HG02642 (cell line): ENCODE results near the gene FAM53B.

Experiments used
- ATAC-seq: cut with Tn5 transposase; IDR thresholded peaks from one replicate; pipeline ENCODE4 v1.9.1; 2021; ENCODE audit warnings: mild to moderate bottlenecking; ENCODE audit not compliant: unreplicated experiment, poor library complexity

Gene FAM53B

DNA sequence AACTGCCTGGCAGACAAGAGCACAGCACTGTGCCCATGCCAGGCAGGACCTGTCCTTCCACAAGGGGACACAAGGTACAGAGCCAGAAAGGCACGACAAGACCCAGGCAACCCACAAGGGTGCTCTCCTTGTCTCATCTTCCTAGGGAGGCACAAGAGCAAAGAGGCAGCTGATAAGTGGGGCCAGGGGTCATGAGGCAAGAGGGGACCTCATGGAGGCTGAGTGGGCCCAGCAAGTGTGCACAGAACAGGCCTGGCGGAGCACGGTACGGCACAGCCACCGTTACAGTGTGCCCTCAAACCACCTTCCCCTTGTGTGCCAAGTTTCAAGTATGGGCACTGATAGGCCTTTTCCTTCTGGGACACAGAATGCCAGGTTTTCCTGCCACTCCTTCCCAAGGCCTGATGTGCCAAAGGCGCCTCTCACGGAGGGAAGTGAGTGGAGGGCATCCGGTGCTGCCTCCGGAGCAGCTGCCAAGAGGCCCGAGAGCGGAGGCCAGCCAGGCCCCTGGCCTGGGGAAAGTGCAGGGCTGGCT is 75.6 kb downstream of the FAM53B start:
- no peak for ATAC-seq

DNA sequence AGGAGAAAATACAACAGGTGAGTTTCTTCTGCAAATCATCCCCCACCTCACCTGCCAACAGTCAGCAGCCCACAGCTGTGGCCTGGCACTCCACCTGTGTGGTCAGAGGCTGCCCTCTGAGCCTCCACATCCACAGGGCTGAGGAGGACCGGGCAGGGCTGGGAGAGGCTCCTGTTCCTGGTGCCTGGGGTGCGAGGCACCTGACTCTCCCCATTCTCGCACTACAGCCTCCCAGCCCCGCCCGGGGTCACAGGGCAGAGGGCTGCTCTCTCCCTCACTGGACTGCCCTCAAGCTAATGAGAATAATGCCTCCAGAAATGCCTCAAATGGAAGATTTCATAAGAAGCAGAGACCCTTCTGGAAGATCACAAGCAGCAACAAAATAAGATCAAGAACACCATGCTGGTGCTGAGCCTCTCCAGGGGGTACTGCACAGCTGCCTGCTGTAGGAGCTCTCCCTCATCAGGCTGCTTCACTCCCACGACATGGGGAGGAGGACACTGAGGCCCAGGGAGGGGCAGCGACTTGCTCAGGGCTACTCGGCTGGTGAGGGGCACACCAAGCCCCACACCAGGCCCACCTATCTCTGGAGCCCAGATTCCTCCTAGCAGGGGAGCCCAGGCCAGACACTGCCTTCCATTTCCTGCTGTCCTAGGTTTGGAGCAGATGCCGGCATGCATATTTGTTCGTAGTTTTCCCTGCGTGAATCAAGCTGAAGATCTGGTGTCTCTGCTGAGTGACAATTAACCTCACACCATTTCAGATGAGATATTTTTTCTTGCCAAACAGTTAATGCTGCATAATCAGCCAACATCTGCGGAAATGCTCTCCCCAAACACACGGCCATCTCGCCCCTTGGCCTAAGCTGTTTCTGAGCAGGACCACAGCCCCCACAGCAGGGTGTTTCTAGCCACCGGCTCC is 76.5 kb downstream of the FAM53B start:
- no peak for ATAC-seq

DNA sequence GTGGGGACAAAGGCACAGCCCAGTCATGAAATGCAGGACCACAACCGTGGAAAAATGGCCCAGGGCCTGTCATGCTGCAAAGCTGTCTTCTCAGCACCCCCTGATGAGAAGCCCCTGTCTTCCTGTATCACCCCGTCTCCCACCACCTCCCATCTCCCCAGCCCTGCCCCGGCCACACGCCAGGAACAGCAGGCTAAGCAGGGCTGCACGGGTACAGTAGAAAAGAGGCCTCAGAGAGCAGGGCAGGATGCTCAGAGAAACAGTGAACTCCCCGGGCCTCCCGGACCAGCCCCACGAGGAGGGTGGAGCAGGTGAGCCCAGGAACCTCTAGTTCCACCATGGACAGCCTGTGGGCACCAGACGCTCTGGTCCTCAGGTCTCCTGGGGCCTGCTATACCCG is 77.7 kb downstream of the FAM53B start:
- ATAC-seq: no peak

DNA sequence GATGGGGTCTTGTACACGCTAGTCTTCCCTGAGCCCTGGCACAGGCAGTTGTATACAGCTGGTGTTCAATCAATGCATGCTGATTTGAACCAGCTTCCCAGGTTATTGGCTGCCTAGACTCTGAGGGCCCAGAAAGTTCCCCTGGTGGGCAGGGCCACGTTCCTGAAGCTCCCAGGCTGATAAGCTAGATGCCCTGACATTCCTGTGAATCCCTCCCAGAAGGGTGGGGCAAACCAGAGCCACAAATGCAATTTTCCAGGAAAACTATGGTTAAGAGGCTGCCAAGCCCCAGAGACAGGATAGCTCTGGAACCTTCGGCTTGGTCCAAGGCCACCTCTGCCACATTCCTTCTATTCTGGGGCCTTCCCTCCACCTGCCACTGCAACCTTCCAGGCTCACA is 78.2 kb downstream of the FAM53B start:
- ATAC-seq: no peak

DNA sequence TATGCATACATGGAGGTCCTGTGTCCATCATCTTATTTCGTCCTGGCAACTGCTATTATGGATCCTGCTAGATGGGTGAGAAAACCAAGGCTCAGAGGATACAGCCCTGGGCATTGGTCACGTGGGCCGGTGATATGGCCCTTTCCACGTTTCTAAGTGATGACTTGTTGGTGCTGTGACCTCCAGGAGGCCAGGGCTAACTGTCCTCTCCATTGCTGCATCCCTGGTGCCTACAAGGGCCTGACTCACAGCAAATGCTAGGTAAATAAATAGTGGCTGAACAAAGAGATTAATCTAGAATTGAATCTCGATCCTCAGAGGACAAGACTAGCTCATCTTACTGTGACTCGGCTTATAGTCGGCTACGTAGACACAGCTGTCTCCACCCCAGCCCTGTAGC is 78.6 kb downstream of the FAM53B start:
- no peak for ATAC-seq

DNA sequence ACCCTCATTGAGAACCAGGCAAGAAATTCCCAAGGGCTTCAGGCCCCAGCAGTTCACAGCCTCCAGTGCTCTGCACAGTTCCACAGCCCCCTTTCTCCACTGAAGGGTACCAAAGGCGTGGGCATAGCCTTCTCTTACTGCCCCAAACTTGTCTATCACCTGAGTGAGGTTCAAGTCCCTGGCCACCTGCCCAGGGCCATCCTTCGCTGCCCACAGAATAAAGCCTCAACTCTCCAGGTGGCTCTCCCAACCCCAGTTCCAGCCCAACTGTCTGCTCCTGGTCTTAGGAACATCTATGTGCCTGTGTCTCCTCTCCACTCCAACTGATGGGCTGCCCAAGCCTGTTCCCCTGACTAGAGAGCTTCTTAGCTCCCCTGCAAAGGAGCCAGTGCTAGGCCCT is 79.1 kb downstream of the FAM53B start:
- no peak for ATAC-seq

DNA sequence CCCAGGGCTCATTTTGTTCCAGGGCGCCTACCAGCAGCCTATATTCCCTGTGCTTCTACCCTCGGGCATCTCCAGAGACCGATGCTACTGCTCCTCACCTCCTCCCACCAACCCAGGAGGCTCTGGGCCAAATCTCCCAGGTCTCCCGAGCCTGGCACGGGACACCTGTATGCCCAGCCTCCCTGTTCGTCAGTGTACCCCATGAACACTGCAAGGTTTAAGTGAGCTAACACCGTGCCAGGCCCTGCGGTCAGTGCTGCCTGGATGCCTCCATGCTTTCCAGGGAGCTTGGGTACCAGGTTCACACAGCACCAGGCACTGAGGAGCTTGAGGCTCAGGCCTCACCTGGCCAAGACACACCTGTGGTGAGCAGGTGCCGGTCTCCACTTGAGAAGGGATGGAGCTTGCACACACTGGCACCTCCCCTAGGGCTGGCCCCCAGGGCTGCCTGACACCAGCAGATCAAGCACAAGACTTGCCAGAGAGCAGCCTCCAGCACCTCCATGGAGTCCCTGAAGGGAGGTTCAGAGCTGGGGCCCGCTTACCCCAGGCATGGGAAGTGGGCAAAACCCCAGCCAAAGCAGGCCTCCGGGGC is 80.3 kb downstream of the FAM53B start:
- ATAC-seq: no peak

DNA sequence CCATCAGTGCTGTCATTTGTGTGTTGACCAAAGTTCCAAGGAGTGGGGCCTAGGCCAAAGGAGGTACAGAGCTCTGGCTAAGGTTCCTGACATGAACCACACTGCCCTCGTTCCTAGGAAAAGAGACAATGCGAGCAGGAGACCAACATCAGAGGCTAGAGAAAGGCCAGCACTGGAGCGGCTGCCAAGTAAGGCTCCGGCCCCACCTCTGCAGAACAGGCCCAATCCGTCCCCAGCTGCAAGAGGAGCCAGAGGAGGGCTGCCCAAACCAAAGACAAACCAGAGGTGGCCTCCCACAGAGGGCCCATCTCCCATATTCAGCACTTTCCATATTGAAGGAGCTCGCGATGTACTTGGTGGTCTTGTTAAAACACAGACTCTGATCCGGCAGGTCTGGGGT is 81.0 kb downstream of the FAM53B start:
- ATAC-seq: no peak

DNA sequence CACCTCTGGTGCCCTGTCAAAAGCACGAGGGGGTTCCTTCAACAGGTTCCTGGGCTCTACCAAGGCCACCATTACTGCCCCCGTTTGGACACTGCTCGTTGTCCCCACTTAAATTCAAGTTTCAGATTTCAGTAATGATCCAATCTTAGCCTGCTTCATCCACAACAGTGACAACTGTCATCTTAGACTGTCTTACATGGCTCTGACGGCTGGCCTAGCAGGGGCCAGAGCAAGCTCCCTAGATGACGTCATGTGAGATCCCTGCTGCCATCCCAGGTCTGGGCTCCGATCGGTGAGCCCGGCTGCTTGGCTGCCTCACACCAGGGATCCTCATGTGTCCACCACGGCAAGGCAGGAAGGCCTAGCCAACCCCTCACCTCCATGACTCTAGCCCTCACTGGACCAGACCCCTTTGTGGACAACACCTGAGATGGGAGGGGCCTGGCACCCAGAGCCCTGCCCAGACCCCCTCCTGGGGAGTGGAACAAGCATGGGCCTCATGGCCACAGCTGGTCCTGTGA is 82.5 kb downstream of the FAM53B start:
- no peak for ATAC-seq

DNA sequence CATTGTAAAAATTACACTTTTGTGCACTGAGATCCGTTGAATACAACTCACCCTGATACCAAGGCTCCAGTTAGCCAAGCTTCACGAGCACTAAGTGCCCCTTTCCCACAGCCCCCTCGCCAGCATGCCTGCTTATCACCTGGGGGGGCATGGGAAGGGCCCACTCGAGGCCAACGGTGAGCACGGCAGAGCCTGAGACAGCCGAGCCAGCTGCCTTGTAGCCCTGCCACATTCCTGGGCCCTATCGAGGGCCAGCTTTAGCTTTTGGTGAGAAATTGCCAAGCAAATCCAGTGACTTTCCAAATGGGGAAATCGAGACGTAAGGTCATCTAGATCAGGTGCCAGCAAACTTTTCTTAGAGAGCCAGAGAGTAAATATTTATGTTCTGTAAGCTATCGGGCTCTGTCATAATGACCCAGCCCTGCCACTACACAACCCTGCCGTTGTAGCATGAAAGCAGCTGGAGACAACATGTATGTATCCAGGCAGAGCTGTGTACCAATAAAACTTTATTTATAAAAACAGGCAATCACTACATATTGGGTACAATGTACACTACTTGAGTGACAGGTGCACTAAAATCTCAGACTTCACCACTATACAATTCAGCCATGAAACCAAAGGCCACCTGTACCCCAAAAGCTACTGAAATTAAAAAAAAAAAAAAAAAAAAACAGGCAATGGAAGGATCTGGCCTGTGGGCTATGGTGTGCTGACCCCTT is 83.6 kb downstream of the FAM53B start:
- no peak for ATAC-seq

DNA sequence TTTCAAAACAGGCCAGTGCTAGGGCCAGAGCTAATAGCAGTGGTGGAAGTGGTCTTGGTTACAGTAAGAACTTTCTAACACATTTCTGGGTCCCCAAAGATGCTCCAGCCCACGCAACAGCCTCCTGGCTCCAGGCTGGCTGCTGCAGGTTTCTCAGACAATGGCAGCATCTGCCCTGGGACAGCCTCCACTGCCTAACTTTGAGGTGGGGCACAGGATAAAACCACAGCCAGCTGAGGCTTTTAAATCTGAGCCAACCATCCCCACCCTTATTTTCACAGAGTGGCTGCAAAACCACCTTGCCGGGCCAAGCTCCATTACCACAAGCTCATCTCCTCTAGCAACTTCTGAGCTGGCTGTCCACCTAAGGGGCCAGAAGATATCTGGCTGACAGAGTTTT is 84.8 kb downstream of the FAM53B start:
- no peak for ATAC-seq

DNA sequence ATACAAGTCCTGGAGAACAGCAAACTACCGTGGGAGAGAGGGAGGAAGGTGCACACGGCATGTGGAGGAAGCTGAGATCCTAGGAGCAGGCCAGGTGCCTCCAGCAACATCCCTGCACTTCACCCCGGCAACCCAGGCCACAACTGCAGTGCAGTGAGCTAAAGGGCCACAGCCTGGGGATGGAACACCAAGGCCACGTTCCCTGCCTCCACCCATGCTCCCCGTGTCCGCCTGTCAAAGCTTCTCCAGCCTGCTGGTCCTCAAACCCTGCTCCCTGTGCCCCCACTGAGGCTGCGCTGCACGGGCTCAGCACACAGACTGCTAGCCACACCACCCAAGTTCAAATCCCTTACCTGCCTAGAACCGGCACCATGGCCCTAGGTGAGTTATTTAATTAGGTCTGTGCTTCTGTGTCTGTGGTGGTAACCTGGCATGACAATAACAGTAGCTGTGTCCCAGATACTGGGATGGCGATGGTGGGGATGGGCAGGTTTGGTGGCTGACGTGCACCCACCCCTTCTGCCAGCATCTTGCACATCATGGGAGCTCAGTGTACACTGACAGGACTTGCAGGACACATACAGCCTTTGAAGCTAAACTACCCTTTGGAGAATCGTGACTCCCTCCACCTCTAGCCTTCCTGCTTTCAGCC is 85.5 kb downstream of the FAM53B start:
- ATAC-seq: no peak

DNA sequence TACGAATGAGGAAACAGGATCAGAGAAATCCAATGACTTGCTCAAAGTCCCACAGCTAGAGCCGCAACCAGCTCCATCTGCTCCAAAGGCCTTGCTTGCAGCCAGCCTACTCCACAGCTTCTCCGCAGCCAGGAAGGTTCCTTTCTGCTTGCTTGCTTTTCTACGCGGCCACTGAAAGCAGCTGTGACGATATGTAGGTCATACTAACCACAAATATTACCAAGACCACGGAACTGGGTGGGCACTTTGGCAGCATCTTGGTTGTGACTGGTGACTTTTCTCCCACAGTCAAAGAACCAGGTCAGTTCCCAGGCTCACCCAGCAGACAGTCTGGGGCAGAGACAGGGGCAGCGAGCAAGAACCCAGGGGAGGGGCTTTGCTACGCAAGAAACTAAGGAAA is 86.4 kb downstream of the FAM53B start:
- ATAC-seq: no peak

DNA sequence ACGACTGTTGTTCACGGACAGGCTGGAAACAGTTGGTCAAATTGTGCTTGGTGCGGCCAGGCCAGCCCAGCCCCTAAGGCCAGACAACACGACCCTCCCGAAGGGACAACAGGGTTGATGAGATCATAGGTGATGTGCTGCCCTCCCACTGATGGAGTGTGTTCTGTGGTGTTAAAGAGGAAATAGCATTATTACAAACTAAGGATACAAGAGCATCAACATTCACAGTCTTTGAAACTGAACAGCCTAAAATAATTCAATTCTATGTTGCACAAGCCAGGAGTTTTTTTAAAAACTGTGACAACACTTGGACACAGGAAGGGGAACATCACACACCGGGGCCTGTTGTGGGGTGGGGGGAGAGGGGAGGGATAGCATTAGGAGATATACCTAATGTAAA is 87.6 kb downstream of the FAM53B start:
- ATAC-seq: no peak

DNA sequence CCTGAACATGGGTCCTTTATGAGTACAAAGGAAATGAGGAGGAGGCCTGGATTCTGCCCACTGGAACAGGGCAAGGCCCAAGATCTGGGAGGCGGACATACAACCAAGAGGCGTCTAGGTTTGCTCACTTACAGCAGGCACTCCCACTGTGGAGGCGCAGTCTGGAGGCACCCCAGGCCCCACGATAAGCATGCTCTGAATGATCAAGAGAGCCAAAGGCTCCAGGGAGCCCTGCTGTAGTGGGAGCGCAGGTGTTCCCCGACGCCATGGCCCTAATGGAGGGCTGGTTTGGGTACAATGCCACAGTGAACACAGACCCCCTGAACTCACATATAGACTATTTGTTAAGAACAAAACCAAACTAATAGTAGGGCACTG is 88.1 kb downstream of the FAM53B start:
- ATAC-seq: no peak

DNA sequence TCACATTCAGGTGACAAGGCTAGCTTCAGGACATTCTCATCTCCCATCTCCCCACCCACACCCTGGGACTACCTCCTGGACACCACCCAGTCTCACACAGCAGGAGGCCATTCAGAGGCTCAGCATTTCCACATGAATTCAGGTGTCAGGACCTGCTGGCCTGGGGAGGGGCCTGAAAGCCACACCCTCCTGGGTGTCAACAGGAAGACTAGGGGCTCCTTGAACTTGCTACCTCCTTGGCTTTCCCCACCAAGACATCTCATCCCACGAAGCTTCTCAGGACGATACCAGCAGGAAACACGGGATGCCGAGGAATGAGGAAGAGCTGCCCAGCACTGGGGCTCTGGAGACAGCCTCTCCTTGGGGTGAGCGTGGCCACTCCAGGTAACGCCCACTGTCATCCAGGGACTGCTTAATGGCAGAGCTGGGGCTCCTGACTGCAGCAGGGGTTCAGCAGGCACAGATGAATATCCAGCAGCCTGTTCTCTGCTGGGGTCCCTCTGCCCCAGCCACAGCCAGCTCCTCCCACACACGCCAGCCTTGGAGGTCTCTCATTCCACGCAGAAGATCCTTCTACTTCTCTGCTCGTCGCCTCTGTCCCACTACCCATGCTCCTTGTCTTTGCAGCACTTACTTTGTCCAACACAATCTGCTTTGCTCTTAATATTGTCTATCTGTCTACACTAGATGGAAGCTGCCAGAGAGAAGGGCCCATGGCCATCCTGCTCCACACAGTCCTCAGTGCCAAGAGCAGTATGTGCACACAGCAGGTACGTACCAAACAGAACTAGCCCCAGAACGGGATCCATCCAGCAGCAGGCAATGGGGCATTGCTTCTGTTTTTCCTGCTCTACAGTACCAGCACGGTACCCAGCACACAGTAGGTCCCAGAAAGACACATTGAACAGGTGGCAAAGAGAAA is 88.7 kb downstream of the FAM53B start:
- ATAC-seq: no peak

DNA sequence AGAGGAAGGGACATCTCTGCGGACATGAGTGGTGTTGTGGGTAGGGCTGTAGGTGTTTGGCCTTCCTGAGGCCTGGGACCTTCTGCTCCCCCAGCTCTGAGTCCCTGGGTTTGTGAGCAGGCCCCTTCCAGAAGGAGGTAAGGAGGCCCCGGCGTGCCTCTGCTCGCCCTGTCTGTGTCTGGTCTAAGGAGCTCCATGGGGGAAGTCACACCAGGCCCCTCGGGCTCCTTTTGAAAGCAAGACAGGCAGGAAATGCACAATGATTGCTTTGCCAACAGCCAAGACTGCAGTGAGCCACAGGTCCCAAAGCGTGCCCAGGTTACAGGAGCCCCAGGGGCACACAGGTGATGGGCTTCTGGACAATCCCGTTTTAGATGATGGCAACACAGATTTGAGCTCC is 89.5 kb downstream of the FAM53B start:
- ATAC-seq: no peak

DNA sequence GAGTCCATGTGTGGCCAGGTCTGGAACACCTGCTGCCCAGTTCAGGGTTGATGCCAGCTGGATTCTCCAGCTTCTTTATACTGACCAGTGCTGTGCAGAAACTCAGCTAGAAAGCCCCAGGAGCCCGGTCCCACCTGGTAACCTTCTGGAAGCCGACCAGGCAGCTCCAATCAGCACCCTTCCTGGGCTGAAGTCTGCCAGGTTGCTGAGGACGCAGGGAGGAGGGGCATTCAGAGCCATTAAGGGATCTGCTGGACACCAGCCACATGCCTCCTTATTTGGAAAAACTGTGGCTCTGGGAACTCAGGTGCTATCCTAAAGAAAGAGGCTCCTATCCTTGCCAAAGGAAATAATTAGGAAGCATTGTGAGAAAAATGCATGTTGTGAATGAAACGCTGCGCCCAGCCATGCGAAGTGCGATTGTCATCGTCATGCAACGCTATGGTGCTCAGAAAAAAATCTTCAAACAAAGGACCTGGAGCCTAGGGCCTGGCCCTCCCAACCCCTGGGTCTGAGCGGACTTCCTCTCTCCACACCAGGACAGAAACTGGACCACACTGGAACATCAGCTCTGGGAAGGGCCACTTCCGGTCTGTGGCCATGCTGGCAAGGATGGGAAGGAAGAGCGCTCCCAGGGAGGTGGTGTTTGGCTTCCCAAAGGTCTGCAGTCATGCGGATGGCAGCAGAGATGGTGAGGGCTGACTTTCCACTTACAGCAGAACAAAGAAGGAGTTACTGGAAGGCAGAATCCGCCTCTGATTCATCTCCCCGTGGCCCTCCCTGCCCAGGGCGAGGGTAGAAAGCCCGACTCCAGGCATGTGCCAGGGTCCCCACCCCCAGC is 90.1 kb downstream of the FAM53B start:
- no peak for ATAC-seq

DNA sequence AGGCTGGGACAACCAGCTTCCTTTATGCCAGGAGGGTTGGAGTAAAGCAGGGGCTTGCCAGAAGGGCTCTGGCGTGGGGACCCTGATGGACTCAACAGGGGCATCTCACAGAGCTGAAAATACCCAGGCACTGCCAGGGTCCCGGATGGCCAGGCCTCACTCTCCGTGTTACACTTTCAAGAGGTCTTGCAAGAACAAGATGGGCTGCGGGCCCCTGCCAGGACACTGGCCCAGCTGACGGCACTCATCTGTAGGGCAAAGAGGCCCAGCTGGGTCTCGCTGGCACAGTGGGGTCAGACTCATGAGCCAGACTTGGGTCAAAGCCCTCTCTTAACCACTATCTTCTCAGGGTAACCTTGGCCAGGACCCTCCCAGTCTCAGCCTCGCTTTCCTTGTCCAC is 90.9 kb downstream of the FAM53B start:
- no peak for ATAC-seq
